Loucy (cell line): Measurements from ENCODE around the gene GAL3ST2.

Experiments
- H2AFZ ChIP-seq: fragments of 200-600 bp; sonication (generic); 2 replicates; pipeline ENCODE4 v1.6.0; 2016; ENCODE audit warnings: antibody characterized with exemption, mild to moderate bottlenecking, low read length, moderate library complexity
- H3F3A ChIP-seq: fragments of 200-600 bp; 2 replicates; pipeline ENCODE4 v1.6.0; 2016; ENCODE audit warnings: antibody characterized with exemption, low read depth, mild to moderate bottlenecking
- H3K27me3 ChIP-seq: fragments of 200-600 bp; sonication (generic); 2 replicates; pipeline ENCODE4 v1.6.1; 2014; ENCODE audit warnings: low read length, mild to moderate bottlenecking; ENCODE audit not compliant: insufficient read depth, poor library complexity, severe bottlenecking
- H3K36me3 ChIP-seq: fragments of 200-600 bp; sonication (generic); 2 replicates; pipeline ENCODE4 v1.6.1; 2016; ENCODE audit warnings: low read length; ENCODE audit not compliant: insufficient read depth
- H3K4me1 ChIP-seq: fragments of 200-600 bp; sonication (generic); 2 replicates; pipeline ENCODE4 v1.5.1; 2014; ENCODE audit warnings: low read length, mild to moderate bottlenecking; ENCODE audit not compliant: insufficient read depth, poor library complexity, severe bottlenecking
- H3K4me2 ChIP-seq: fragments of 200-600 bp; sonication (generic); 2 replicates; pipeline ENCODE4 v1.6.0; 2014; ENCODE audit warnings: antibody characterized with exemption, low read length, low read depth, mild to moderate bottlenecking; ENCODE audit not compliant: poor library complexity, severe bottlenecking
- H3K4me3 ChIP-seq: fragments of 200-600 bp; sonication (generic); 2 replicates; pipeline ENCODE4 v1.5.1; 2014; ENCODE audit warnings: low read length, mild to moderate bottlenecking, mixed read lengths; ENCODE audit not compliant: poor library complexity, severe bottlenecking
- H3K79me2 ChIP-seq: fragments of 200-600 bp; sonication (generic); 2 replicates; pipeline ENCODE4 v1.6.1; 2014; ENCODE audit warnings: low read length; ENCODE audit not compliant: insufficient read depth
- H3K9ac ChIP-seq: fragments of 200-600 bp; sonication (generic); 2 replicates; pipeline ENCODE4 v1.6.0; 2014; ENCODE audit warnings: mild to moderate bottlenecking, low read depth, low read length, moderate library complexity; ENCODE audit not compliant: poor library complexity, severe bottlenecking
- H3K9me2 ChIP-seq: fragments of 200-600 bp; sonication (generic); replicated peaks from 2 replicates; pipeline ENCODE4 v1.6.1; 2016; ENCODE audit warnings: low read depth, low read length, mixed read lengths
- H3K9me3 ChIP-seq: fragments of 200-600 bp; sonication (generic); 2 replicates; pipeline ENCODE4 v1.6.1; 2014; ENCODE audit warnings: mild to moderate bottlenecking, antibody characterized with exemption, low read length, low read depth; ENCODE audit not compliant: insufficient read depth
- H4K20me1 ChIP-seq: fragments of 200-600 bp; sonication (generic); 2 replicates; pipeline ENCODE4 v1.6.0; 2014; ENCODE audit warnings: antibody characterized with exemption, low read length, mild to moderate bottlenecking; ENCODE audit not compliant: insufficient read depth, poor library complexity, severe bottlenecking
- EZH2phosphoT487 ChIP-seq: fragments of 200-600 bp; IDR thresholded peaks from 2 replicates; pipeline ENCODE4 v1.6.1; 2018; ENCODE audit warnings: antibody characterized with exemption, mild to moderate bottlenecking, moderate library complexity, borderline replicate concordance
- TF ChIP-seq, protein P1 (sequence below): fragments of 200-600 bp; sonication (generic); conservative IDR thresholded peaks from 2 replicates; pipeline ENCODE4 v1.5.1; 2014; ENCODE audit warnings: mild to moderate bottlenecking, antibody characterized with exemption, low read length

The GAL3ST2 gene

DNA sequence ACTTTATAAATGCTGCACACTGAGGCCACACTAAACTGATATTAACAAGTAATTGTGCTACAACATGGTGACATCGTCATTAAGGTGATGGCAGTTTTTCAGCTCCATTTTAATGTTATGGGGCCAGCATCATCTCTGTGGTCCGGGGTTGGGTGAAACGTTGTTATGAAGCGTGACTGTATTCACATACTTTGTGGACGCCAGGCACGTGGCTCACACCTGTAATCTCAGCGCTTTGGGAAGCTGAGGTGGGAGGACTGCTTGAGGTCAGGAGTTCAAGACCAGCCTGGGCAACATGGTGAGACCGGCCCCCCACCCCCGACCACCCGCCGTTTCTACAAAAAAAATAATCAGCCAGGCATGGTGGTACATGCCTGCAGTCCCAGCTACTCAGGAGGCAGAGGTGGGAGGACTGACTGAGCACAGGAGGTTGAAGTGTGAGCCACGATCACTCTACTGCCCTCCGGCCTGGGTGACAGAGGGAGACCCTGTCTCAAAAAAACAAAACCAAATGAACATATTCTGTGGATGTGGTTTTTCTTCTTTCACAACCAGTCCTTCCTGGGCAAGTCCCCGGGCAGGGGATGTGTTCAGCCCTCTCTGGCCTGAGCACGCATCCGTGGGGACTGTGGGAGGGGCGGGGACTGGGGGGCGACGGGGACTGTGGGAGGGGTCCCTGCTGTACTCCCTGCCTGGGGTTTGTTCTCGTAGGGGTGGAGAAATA is 12.9 kb upstream of the GAL3ST2 start:
- H3K27me3 ChIP-seq: no peaks in the 10 kb centered on the region
- no peaks in the 10 kb centered on the region for H3K36me3 ChIP-seq
- no peak overlapping the region for H3K9ac ChIP-seq
- H3K4me3 ChIP-seq: no peak overlapping the region
- TF ChIP-seq, protein P1, sequence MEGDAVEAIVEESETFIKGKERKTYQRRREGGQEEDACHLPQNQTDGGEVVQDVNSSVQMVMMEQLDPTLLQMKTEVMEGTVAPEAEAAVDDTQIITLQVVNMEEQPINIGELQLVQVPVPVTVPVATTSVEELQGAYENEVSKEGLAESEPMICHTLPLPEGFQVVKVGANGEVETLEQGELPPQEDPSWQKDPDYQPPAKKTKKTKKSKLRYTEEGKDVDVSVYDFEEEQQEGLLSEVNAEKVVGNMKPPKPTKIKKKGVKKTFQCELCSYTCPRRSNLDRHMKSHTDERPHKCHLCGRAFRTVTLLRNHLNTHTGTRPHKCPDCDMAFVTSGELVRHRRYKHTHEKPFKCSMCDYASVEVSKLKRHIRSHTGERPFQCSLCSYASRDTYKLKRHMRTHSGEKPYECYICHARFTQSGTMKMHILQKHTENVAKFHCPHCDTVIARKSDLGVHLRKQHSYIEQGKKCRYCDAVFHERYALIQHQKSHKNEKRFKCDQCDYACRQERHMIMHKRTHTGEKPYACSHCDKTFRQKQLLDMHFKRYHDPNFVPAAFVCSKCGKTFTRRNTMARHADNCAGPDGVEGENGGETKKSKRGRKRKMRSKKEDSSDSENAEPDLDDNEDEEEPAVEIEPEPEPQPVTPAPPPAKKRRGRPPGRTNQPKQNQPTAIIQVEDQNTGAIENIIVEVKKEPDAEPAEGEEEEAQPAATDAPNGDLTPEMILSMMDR: no peak
- TF ChIP-seq EZH2phosphoT487: no peak
- no peaks in the 10 kb centered on the region; the same call in 1 of the 2 replicates for H3F3A ChIP-seq
- H4K20me1 ChIP-seq: no peaks in the 10 kb centered on the region
- no peak overlapping the region for H2AFZ ChIP-seq
- H3K9me2 ChIP-seq: no peaks in the 10 kb centered on the region
- no peaks in the 10 kb centered on the region for H3K79me2 ChIP-seq
- H3K4me1 ChIP-seq: peaks cover 14% of the 10 kb centered on the region
- no peak overlapping the region for H3K4me2 ChIP-seq
- H3K9me3 ChIP-seq: no peaks in the 10 kb centered on the region

DNA sequence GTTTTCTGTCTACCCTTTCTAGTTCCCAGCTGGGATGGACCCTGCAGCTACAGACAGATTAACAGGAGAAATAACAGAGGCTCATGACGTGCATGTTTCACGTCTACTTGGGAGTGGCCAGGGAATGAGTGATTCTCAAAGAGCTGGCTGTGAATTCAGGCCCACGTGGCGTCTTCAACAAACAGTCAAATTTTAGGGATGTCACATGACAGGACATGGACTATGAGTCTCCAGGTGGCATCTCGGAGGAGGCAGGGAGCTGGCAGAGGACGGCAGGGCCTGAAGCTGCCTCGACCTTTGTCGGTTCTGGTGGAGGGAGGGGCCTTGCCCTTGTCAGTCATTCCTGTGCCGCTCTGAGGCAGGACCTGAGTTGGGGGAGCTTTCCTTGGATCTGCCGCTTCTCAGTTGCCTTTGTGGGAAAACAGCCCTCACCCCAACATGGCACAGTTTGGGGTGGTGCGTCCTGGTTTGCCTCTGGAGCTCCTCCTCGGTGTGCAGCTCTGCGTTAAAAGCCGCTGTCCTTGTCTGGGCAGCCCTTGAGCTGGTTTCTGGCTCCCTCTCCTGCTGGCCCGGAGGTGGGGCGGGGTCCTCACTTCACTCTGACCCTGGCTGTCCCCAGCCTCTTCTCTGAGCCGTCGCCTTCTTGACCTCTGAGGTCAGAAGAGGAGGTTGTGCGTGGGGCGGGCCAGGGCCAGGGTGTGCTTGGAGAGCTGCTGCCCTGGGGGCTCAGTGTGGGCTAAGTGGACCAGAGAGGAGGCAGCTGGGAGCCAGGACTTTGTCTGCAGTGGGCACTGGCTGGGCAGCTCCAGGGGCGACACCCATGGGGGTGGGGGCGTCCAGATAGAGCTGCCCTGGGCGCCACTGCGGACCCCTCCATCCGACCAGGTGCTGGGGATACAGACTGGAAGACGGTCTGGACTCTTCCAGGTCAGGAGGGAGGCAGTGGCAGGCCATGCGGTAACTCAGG is 12.1 kb upstream of the GAL3ST2 start:
- no peaks in the 10 kb centered on the region for H3K36me3 ChIP-seq
- H3K27me3 ChIP-seq: no peaks in the 10 kb centered on the region
- H4K20me1 ChIP-seq: no peaks in the 10 kb centered on the region
- no peaks in the 10 kb centered on the region for H3K79me2 ChIP-seq
- H3K9ac ChIP-seq: no peak overlapping the region
- H3F3A ChIP-seq: no peaks in the 10 kb centered on the region; the same call in 1 of the 2 replicates
- TF ChIP-seq EZH2phosphoT487: no peak
- TF ChIP-seq, protein P1: no peak
- H2AFZ ChIP-seq: no peak overlapping the region
- H3K4me1 ChIP-seq: peaks cover 14% of the 10 kb centered on the region
- no peaks in the 10 kb centered on the region for H3K9me3 ChIP-seq
- no peaks in the 10 kb centered on the region for H3K9me2 ChIP-seq
- no peak overlapping the region for H3K4me2 ChIP-seq
- H3K4me3 ChIP-seq: no peak overlapping the region

DNA sequence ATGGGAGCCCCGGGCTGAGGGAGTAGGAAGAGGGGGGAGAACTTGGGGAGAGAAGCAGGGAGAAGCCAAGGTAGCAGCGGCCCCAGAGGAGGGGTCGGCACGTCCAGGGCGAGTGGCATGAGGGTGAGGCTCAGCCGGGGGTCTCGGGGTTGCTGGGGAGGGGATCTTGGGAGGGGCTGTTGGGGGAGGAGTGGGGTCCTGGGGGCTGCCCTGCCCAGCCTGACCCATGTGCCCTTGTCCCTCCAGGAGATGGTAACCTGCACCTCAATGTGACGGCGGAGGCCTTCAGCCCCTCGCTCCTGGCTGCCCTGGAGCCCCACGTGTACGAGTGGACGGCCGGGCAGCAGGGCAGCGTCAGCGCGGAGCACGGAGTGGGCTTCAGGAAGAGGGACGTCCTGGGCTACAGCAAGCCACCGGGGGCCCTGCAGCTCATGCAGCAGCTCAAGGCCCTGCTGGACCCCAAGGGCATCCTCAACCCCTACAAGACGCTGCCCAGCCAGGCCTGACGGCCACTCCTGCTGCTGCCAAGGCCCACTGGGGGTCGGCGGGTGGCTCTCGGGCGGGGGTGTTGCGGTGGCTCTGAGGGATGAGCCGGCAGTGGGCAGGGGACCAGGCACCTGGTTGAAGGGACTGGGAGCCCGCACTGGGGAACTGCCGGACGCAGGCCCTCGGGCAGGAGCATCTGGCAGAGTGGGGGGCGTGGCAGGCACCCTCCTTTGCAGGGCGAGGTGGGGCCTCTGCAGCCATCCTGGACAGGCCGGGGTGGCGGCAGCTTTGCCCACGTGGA is 9.0 kb upstream of the GAL3ST2 start:
- TF ChIP-seq, protein P1: no peak
- TF ChIP-seq EZH2phosphoT487: no peak
- Histone ChIP-seq H3K9me2 (no peaks in the 10 kb centered on the region), H3K36me3 (no peaks in the 10 kb centered on the region), H2AFZ (no peak overlapping the region), H3F3A (no peaks in the 10 kb centered on the region), H3K9me3 (no peaks in the 10 kb centered on the region), H4K20me1 (no peaks in the 10 kb centered on the region), H3K9ac (no peak overlapping the region), H3K79me2 (no peaks in the 10 kb centered on the region), H3K27me3 (no peaks in the 10 kb centered on the region), H3K4me3 (no peak overlapping the region), H3K4me1 (peaks cover 19% of the 10 kb centered on the region), H3K4me2 (no peak overlapping the region)
